CD14-positive monocyte (primary cell): Measurements from ENCODE around the gene CABP4. TPM values are rescaled to one million over a fixed set of nuclear protein-coding genes. Genes with fewer than 3 reads are reported as not detected.
A peak's percentile ranks its signal among the peaks of the same experiment; 100 is the strongest.

Experiments used
- DNase-seq, 3 donors: peaks; one replicate each; pipeline ENCODE4 v3.0.0-alpha.2; 2011 to 2022
- H2AFZ ChIP-seq: 2 replicates; pipeline ENCODE4 v1.6.0; 2012; ENCODE audit warnings: mild to moderate bottlenecking, low read depth, low read length, inconsistent platforms; ENCODE audit not compliant: insufficient read depth, poor library complexity, severe bottlenecking
- H3K27ac ChIP-seq, 2 donors: 1 replicate in 1 of 2; 2 replicates in 1 of 2; pipeline ENCODE4 v1.5.1; 2012 to 2013; ENCODE audit warnings: low read length in 2 of 2, control low read depth in 1 of 2, inconsistent platforms in 1 of 2, low read depth in 1 of 2, mild to moderate bottlenecking in 1 of 2
- H3K27me3 ChIP-seq, 2 donors: one replicate each; pipeline versions ENCODE4 v1.6.0 to v1.6.1; 2011 to 2013; ENCODE audit warnings: low read length in 2 of 2; ENCODE audit not compliant: control insufficient read depth in 2 of 2, insufficient read depth in 2 of 2
- H3K36me3 ChIP-seq, 2 donors: replicated peaks in 1 of 2; 1 replicate in 1 of 2; 2 replicates in 1 of 2; pipeline versions ENCODE4 v1.5.1 to v1.6.1; 2012 to 2013; ENCODE audit warnings: low read length in 2 of 2, control low read depth in 1 of 2, inconsistent platforms in 1 of 2, mild to moderate bottlenecking in 1 of 2; ENCODE audit not compliant: insufficient read depth in 2 of 2, control insufficient read depth in 1 of 2
- H3K4me1 ChIP-seq, 2 donors: 1 replicate in 1 of 2; 2 replicates in 1 of 2; pipeline versions ENCODE4 v1.5.1 to v1.6.1; 2012 to 2013; ENCODE audit warnings: low read length in 2 of 2, control low read depth in 1 of 2, inconsistent platforms in 1 of 2, mild to moderate bottlenecking in 1 of 2, moderate library complexity in 1 of 2; ENCODE audit not compliant: insufficient read depth in 2 of 2, control insufficient read depth in 1 of 2
- H3K4me2 ChIP-seq: replicated peaks from 2 replicates; pipeline ENCODE3; 2012; ENCODE audit warnings: low read length, moderate library complexity, mild to moderate bottlenecking; ENCODE audit not compliant: poor library complexity, severe bottlenecking; ENCODE audit errors: extremely low read depth
- H3K4me3 ChIP-seq, 3 experiments: fragments of 200-600 bp in 1 of 3; sonication (generic) in 1 of 3; replicated peaks in 1 of 3; 1 replicate in 2 of 3; 2 replicates in 1 of 3; pipeline ENCODE4 v1.5.1; 2011 to 2013; ENCODE audit warnings: low read length in 3 of 3, mild to moderate bottlenecking in 3 of 3, control low read depth in 2 of 3, low read depth in 2 of 3, inconsistent platforms in 1 of 3, moderate library complexity in 1 of 3
- H3K79me2 ChIP-seq: 2 replicates; pipeline ENCODE4 v1.6.0; 2012; ENCODE audit warnings: mild to moderate bottlenecking, control low read depth, inconsistent platforms, low read length, moderate library complexity; ENCODE audit not compliant: insufficient read depth
- H3K9ac ChIP-seq: 2 replicates; pipeline ENCODE4 v1.6.0; 2017; ENCODE audit warnings: low read length, mild to moderate bottlenecking; ENCODE audit not compliant: insufficient read depth, poor library complexity, severe bottlenecking
- H3K9me3 ChIP-seq, 2 donors: replicated peaks in 1 of 2; 1 replicate in 1 of 2; 2 replicates in 1 of 2; pipeline versions ENCODE4 v1.5.1 to v1.6.1; 2012 to 2013; ENCODE audit warnings: low read length in 2 of 2, control low read depth in 1 of 2; ENCODE audit not compliant: control insufficient read depth in 1 of 2, insufficient read depth in 1 of 2
- H4K20me1 ChIP-seq: 2 replicates; pipeline ENCODE4 v1.6.0; 2012; ENCODE audit warnings: mild to moderate bottlenecking, low read length, control low read depth, moderate library complexity; ENCODE audit not compliant: insufficient read depth
- H3K27ac Mint-ChIP-seq, 7 donors: one replicate each; pipeline ENCODE4 v1.8.0; 2020; ENCODE audit warnings: mild to moderate bottlenecking in 7 of 7, mixed read lengths in 7 of 7, moderate library complexity in 6 of 7, inconsistent platforms in 2 of 7
- H3K27me3 Mint-ChIP-seq, 3 donors: one replicate each; pipeline ENCODE4 v1.8.0; 2021 to 2022; ENCODE audit warnings: low read depth in 3 of 3, mild to moderate bottlenecking in 3 of 3, mixed read lengths in 3 of 3, moderate library complexity in 3 of 3, inconsistent platforms in 1 of 3
- H3K36me3 Mint-ChIP-seq, 2 donors: one replicate each; pipeline ENCODE4 v1.8.0; 2020; ENCODE audit warnings: mixed read lengths in 2 of 2, inconsistent platforms in 1 of 2, mild to moderate bottlenecking in 1 of 2
- H3K4me1 Mint-ChIP-seq: one replicate; pipeline ENCODE4 v1.8.0; 2020; ENCODE audit warnings: mild to moderate bottlenecking, mixed read lengths
- H3K4me3 Mint-ChIP-seq, 2 donors: one replicate each; pipeline ENCODE4 v1.8.0; 2020; ENCODE audit warnings: mild to moderate bottlenecking in 2 of 2, mixed read lengths in 2 of 2, moderate library complexity in 1 of 2
- H3K9me3 Mint-ChIP-seq, 7 donors: one replicate each; pipeline ENCODE4 v1.8.0; 2020 to 2022; ENCODE audit warnings: mixed read lengths in 7 of 7, mild to moderate bottlenecking in 6 of 7, moderate library complexity in 6 of 7, inconsistent platforms in 2 of 7
- CTCF ChIP-seq: fragments of 200-600 bp; IDR thresholded peaks from one replicate; pipeline ENCODE4 v1.8.0; 2022; ENCODE audit warnings: antibody characterized with exemption, mild to moderate bottlenecking
- WGBS: methylation state at CpG from one replicate; pipeline ENCODE4 v1.1.5; 2013; ENCODE audit warnings: missing lambda C conversion rate; ENCODE audit not compliant: insufficient coverage; 5-methylcytosine and 5-hydroxymethylcytosine counted together
- intact Hi-C, 2 donors: fragments of 100-400 bp; cut with micrococcal nuclease; formaldehyde crosslinking; loops; one replicate each; pipeline versions ENCODE4 v1.15.0 to v1.15.1; 2023
- polyA plus RNA-seq, 3 donors: library from polyadenylated mRNA; depleted of rRNA in 1 of 3; unstranded in 2 of 3; stranded (reverse) in 1 of 3; fragments of 300-500 nt in 2 of 3; fragments of >200 nt in 1 of 3; fragmentation: Illumina TruSeq in 2 of 3; gene quantifications; 1 replicate in 2 of 3; 2 replicates in 1 of 3; pipeline ENCODE4 v1.2.3, GENCODE V29; 2012 to 2021

The CABP4 gene
- polyA plus RNA-seq, 3 donors: 0.28 to 1.7 TPM; not detected in 1

- peaks cover 76% of the 10 kb centered on the region for H4K20me1 ChIP-seq
- peaks cover 41% of the 10 kb centered on the region for H3K4me1 Mint-ChIP-seq
- H2AFZ ChIP-seq: no peak overlapping the region
- H3K4me1 ChIP-seq: peaks cover 57 to 68% of the 10 kb centered on the region in 2 donors
- H3K79me2 ChIP-seq: peaks cover 54% of the 10 kb centered on the region
- H3K36me3 Mint-ChIP-seq: peaks cover 44 to 62% of the 10 kb centered on the region in 2 donors
- peaks cover 0 to 8% (median 0%) of the 10 kb centered on the region in 3 donors for H3K27me3 Mint-ChIP-seq
- H3K27ac Mint-ChIP-seq: peak overlapping the region in 3 of 7 donors; percentile 5 to 56 (median 40)
- H3K4me2 ChIP-seq: peak overlapping the region; percentile 99
- intact Hi-C loops: loop anchor here (2.0 to 10.0 kb wide), 3 partner anchors 36 to 229 kb away; partner anchors contain the start of gene TMEM134 (in 1 of the 2)
- DNase-seq: no peak
- peaks cover 0 to 1% (median 0%) of the 10 kb centered on the region in 7 donors for H3K9me3 Mint-ChIP-seq
- H3K27ac ChIP-seq: no peak overlapping the region
- WGBS: 88% methylated on average over 12 of the region's 19 CpGs
- H3K4me3 ChIP-seq: peak overlapping the region; percentile 14 to 98 (median 18)
- no peak for TF ChIP-seq CTCF
- peak overlapping the region; percentile 71 for H3K9ac ChIP-seq
- H3K27me3 ChIP-seq: no peaks in the 10 kb centered on the region
- H3K36me3 ChIP-seq: peaks cover 39 to 40% of the 10 kb centered on the region in 2 donors
- no peaks in the 10 kb centered on the region for H3K9me3 ChIP-seq
- H3K4me3 Mint-ChIP-seq: peak overlapping the region; percentile 73 to 76
Measured at GRCh38 chr11:67503119-67504004, 48.2 kb downstream of the CABP4 start.
